ENCODE results near the gene PHOX2A.

Gene PHOX2A

DNA sequence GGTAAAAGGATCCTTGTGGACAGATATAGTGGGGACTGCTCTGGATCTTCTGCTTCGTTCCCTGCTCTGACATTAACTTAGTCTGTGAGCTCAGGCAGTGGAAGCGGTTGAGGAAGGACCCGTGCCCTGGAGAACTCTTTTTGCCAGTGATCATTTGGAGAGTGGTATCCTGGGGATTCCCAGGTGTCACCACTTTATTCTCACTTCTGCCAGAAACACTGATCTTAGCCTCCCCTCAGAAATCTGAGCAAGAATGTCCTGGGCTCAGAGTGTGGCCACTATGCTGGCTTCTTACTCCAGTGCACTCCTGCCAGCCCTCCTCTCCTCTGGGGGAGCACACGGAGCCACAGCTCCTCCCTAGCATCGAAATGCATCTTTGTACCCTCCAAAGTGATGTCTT lies 7.6 kb upstream of the PHOX2A start:
- 90% methylated on average over 5 of the region's 5 CpGs for WGBS
- no peak overlapping the region for H3K14ac ChIP-seq (ENCODE audit: low read length in 2 of 2)

DNA sequence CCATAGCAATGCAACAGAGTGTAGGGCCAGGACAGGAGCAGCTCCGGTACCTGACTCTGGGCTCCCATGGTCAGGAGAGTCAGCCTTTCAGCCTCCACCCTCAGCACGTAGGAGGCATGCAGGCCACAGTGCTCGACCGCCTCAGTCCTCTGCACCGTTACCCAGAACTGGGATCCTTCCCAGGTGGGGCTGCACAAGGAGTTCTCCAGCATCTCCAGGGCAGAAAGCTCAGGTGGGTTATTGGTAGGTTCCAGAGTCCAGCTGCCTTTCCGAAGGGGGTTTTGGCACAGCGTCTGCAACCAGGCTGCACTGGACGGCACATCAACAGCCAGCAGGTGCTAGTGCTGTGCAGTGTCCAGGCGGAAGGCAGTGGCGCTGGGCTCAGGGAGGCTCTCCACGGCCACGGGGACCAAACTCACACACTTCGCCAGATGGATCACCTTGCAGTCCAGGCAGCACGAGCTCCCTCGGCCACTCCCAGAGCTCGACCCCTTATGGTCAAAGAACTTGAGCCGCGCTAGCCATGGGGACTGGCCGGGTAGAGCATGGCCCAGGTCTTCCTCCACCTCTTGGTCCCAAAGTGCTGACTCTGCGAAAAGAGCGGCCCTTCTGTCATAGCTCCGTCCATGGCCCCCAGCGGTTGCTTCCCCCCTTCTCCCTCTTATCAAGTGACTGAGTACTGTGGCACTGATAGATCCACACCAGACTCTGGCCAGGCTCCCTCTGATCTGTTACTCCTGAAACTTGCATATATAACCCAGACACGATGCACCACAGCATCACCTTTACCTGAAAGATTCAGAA lies 6.9 kb upstream of the PHOX2A start:
- H3K27me3 ChIP-seq (ENCODE audit: control insufficient read depth in 1 of 2, insufficient read depth in 1 of 2, low read length in 2 of 2): peaks cover 75 to 93% of the 10 kb centered on the region in 2 experiments
- no peaks in the 10 kb centered on the region for H3K36me3 ChIP-seq (ENCODE audit: control insufficient read depth in 1 of 2, insufficient read depth in 2 of 2, low read depth in 1 of 2, low read length in 2 of 2)
- no peak overlapping the region for H3K4me2 ChIP-seq (ENCODE audit: low read length, poor library complexity, severe bottlenecking)
- no peak overlapping the region for H3K27ac ChIP-seq (ENCODE audit: low read length, poor library complexity, severe bottlenecking)
- peaks cover 5% of the 10 kb centered on the region for H3K9me3 ChIP-seq (ENCODE audit: control insufficient read depth, low read length)
- no peak overlapping the region for H2AFZ ChIP-seq (ENCODE audit: low read depth, low read length)
- no peak overlapping the region for H2BK12ac ChIP-seq (ENCODE audit: low read length in 2 of 2)
- H2BK5ac ChIP-seq (ENCODE audit: low read depth, low read length, poor library complexity, severe bottlenecking): no peak overlapping the region
- no peak overlapping the region for H2BK120ac ChIP-seq (ENCODE audit: low read depth, low read length)
- H3K79me1 ChIP-seq (replicated peaks; ENCODE audit: low read length, poor library complexity, severe bottlenecking): no peaks in the 10 kb centered on the region
- 89% methylated on average over 24 of the region's 24 CpGs for WGBS
- no peak overlapping the region for H3K9ac ChIP-seq (ENCODE audit: low read length)
- DNase-seq: no peak
- H4K8ac ChIP-seq (ENCODE audit: low read length): no peak overlapping the region
- H3K4me1 ChIP-seq (ENCODE audit: control insufficient read depth, insufficient read depth, low read depth, low read length): no peaks in the 10 kb centered on the region
- no peak overlapping the region for H2AK5ac ChIP-seq (ENCODE audit: low read length, severe bottlenecking)
- no peak overlapping the region for H2BK15ac ChIP-seq (ENCODE audit: low read depth, poor library complexity, severe bottlenecking)
- H3K4ac ChIP-seq (ENCODE audit: low read depth in 1 of 2, low read length in 2 of 2): no peak overlapping the region
- no peak overlapping the region for H4K91ac ChIP-seq (ENCODE audit: low read length)
- H3K14ac ChIP-seq (ENCODE audit: low read length in 2 of 2): no peak overlapping the region
- H3K23ac ChIP-seq (ENCODE audit: low read length in 2 of 2): no peak overlapping the region
- H3K18ac ChIP-seq (ENCODE audit: low read depth in 1 of 2, low read length in 2 of 2): no peak overlapping the region
- H3K4me3 ChIP-seq (ENCODE audit: insufficient read depth in 1 of 2, low read depth in 1 of 2, low read length in 2 of 2): no peak overlapping the region

More for the DNA sequence above, 7.6 kb upstream of the PHOX2A start:
- H3K9me3 ChIP-seq (ENCODE audit: control insufficient read depth, low read length): peaks cover 5% of the 10 kb centered on the region
- no peaks in the 10 kb centered on the region for H3K79me1 ChIP-seq (replicated peaks; ENCODE audit: low read length, poor library complexity, severe bottlenecking)
- no peaks in the 10 kb centered on the region for H3K4me1 ChIP-seq (ENCODE audit: control insufficient read depth, insufficient read depth, low read depth, low read length)
- no peak overlapping the region for H2BK5ac ChIP-seq (ENCODE audit: low read depth, low read length, poor library complexity, severe bottlenecking)
- H2AFZ ChIP-seq (ENCODE audit: low read depth, low read length): no peak overlapping the region
- H2AK5ac ChIP-seq (ENCODE audit: low read length, severe bottlenecking): no peak overlapping the region
- no peak overlapping the region for H4K8ac ChIP-seq (ENCODE audit: low read length)
- no peaks in the 10 kb centered on the region for H3K36me3 ChIP-seq (ENCODE audit: control insufficient read depth in 1 of 2, insufficient read depth in 2 of 2, low read depth in 1 of 2, low read length in 2 of 2)
- H3K18ac ChIP-seq (ENCODE audit: low read depth in 1 of 2, low read length in 2 of 2): no peak overlapping the region
- no peak overlapping the region for H3K4ac ChIP-seq (ENCODE audit: low read depth in 1 of 2, low read length in 2 of 2)
- H4K91ac ChIP-seq (ENCODE audit: low read length): no peak overlapping the region
- H2BK15ac ChIP-seq (ENCODE audit: low read depth, poor library complexity, severe bottlenecking): no peak overlapping the region
- no peak overlapping the region for H2BK120ac ChIP-seq (ENCODE audit: low read depth, low read length)
- no peak overlapping the region for H3K9ac ChIP-seq (ENCODE audit: low read length)
- peaks cover 75 to 93% of the 10 kb centered on the region in 2 experiments for H3K27me3 ChIP-seq (ENCODE audit: control insufficient read depth in 1 of 2, insufficient read depth in 1 of 2, low read length in 2 of 2)
- DNase-seq: no peak
- H3K27ac ChIP-seq (ENCODE audit: low read length, poor library complexity, severe bottlenecking): no peak overlapping the region
- no peak overlapping the region for H3K4me2 ChIP-seq (ENCODE audit: low read length, poor library complexity, severe bottlenecking)
- no peak overlapping the region for H3K23ac ChIP-seq (ENCODE audit: low read length in 2 of 2)
- no peak overlapping the region for H3K4me3 ChIP-seq (ENCODE audit: insufficient read depth in 1 of 2, low read depth in 1 of 2, low read length in 2 of 2)
- no peak overlapping the region for H2BK12ac ChIP-seq (ENCODE audit: low read length in 2 of 2)

DNA sequence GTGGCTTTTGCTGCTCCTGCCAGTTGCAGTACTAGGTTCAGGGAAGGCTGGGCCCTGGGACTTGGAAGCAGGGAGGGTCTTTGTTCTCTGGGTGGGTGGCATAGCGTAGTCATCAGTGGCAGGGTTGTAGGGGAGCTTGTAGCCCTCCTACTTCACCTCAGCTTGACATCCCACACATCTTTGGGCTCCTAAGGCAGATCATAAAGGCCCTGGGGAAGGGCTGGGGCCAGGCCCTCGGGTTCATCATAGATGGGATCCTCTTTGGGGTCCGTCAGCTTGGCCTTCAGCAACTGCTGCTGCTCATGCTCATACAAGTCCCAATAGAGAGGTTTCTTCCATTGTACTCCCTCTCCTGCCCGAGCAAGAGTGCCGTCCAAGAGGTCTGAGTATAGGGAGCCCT lies 6.0 kb upstream of the PHOX2A start:
- 80% methylated on average over 5 of the region's 5 CpGs for WGBS

DNA sequence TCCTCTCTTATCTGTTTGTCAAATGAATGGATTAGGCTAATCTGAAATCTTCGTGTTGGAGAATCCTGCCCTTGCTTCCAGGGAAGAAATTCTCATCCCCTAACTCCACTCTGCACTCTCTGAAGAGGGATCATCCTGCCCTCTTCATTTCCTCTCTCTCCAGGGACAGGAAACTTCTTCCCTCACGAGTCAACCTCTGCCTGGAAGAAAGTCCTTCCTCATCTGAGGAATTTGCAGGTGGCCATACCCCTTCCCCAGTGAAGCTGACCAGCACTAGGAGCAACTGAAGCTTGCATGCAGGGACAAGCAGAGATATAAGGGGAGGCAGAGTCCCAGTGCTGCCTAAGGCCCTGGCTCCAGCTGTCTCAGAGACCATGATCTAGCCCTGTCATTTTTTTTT lies 3.6 kb upstream of the PHOX2A start:
- no peak overlapping the region for H3K14ac ChIP-seq (ENCODE audit: low read length in 2 of 2)
- no peak overlapping the region for H2AFZ ChIP-seq (ENCODE audit: low read depth, low read length)
- no peak overlapping the region for H3K4me2 ChIP-seq (ENCODE audit: low read length, poor library complexity, severe bottlenecking)
- H2BK15ac ChIP-seq (ENCODE audit: low read depth, poor library complexity, severe bottlenecking): no peak overlapping the region
- no peak overlapping the region for H2AK5ac ChIP-seq (ENCODE audit: low read length, severe bottlenecking)
- 8% methylated on average over 2 of the region's 2 CpGs for WGBS
- no peaks in the 10 kb centered on the region for H3K36me3 ChIP-seq (ENCODE audit: control insufficient read depth in 1 of 2, insufficient read depth in 2 of 2, low read depth in 1 of 2, low read length in 2 of 2)
- no peak overlapping the region for H2BK120ac ChIP-seq (ENCODE audit: low read depth, low read length)
- peak overlapping the region; percentile 4 for H4K8ac ChIP-seq (ENCODE audit: low read length)
- H2BK12ac ChIP-seq (ENCODE audit: low read length in 2 of 2): no peak overlapping the region
- H4K91ac ChIP-seq (ENCODE audit: low read length): no peak overlapping the region
- H3K27ac ChIP-seq (ENCODE audit: low read length, poor library complexity, severe bottlenecking): no peak overlapping the region
- H3K4me1 ChIP-seq (ENCODE audit: control insufficient read depth, insufficient read depth, low read depth, low read length): peaks cover 12% of the 10 kb centered on the region
- no peak overlapping the region for H3K4me3 ChIP-seq (ENCODE audit: insufficient read depth in 1 of 2, low read depth in 1 of 2, low read length in 2 of 2)
- no peaks in the 10 kb centered on the region for H3K9me3 ChIP-seq (ENCODE audit: control insufficient read depth, low read length)
- no peak overlapping the region for H2BK5ac ChIP-seq (ENCODE audit: low read depth, low read length, poor library complexity, severe bottlenecking)
- no peaks in the 10 kb centered on the region for H3K79me1 ChIP-seq (replicated peaks; ENCODE audit: low read length, poor library complexity, severe bottlenecking)
- H3K27me3 ChIP-seq (ENCODE audit: control insufficient read depth in 1 of 2, insufficient read depth in 1 of 2, low read length in 2 of 2): peaks cover 80 to 90% of the 10 kb centered on the region in 2 experiments
- H3K9ac ChIP-seq (ENCODE audit: low read length): no peak overlapping the region
- no peak overlapping the region for H3K4ac ChIP-seq (ENCODE audit: low read depth in 1 of 2, low read length in 2 of 2)
- H3K18ac ChIP-seq (ENCODE audit: low read depth in 1 of 2, low read length in 2 of 2): no peak overlapping the region
- no peak overlapping the region for H3K23ac ChIP-seq (ENCODE audit: low read length in 2 of 2)
- no peak for DNase-seq

More for the DNA sequence above, 6.0 kb upstream of the PHOX2A start:
- Histone ChIP-seq H3K36me3 (ENCODE audit: control insufficient read depth in 1 of 2, insufficient read depth in 2 of 2, low read depth in 1 of 2, low read length in 2 of 2) (no peaks in the 10 kb centered on the region), H4K8ac (ENCODE audit: low read length) (no peak overlapping the region), H3K4me1 (ENCODE audit: control insufficient read depth, insufficient read depth, low read depth, low read length) (no peaks in the 10 kb centered on the region), H2AFZ (ENCODE audit: low read depth, low read length) (no peak overlapping the region), H3K27me3 (ENCODE audit: control insufficient read depth in 1 of 2, insufficient read depth in 1 of 2, low read length in 2 of 2) (peaks cover 75 to 93% of the 10 kb centered on the region in 2 experiments), H3K23ac (ENCODE audit: low read length in 2 of 2) (no peak overlapping the region), H3K4ac (ENCODE audit: low read depth in 1 of 2, low read length in 2 of 2) (no peak overlapping the region), H3K9me3 (ENCODE audit: control insufficient read depth, low read length) (peaks cover 5% of the 10 kb centered on the region), H4K91ac (ENCODE audit: low read length) (no peak overlapping the region), H2BK15ac (ENCODE audit: low read depth, poor library complexity, severe bottlenecking) (no peak overlapping the region), H2BK120ac (ENCODE audit: low read depth, low read length) (no peak overlapping the region), H3K18ac (ENCODE audit: low read depth in 1 of 2, low read length in 2 of 2) (no peak overlapping the region), H3K27ac (ENCODE audit: low read length, poor library complexity, severe bottlenecking) (no peak overlapping the region), H3K14ac (ENCODE audit: low read length in 2 of 2) (no peak overlapping the region), H2BK5ac (ENCODE audit: low read depth, low read length, poor library complexity, severe bottlenecking) (no peak overlapping the region), H3K4me2 (ENCODE audit: low read length, poor library complexity, severe bottlenecking) (no peak overlapping the region), H2BK12ac (ENCODE audit: low read length in 2 of 2) (no peak overlapping the region), H3K4me3 (ENCODE audit: insufficient read depth in 1 of 2, low read depth in 1 of 2, low read length in 2 of 2) (no peak overlapping the region), H2AK5ac (ENCODE audit: low read length, severe bottlenecking) (no peak overlapping the region), H3K9ac (ENCODE audit: low read length) (no peak overlapping the region), H3K79me1 (replicated peaks; ENCODE audit: low read length, poor library complexity, severe bottlenecking) (no peaks in the 10 kb centered on the region)
- DNase-seq: no peak
